Vagina (tissue), 2 donors: ENCODE results near the gene PDK2. TPM values are rescaled to one million over a fixed set of nuclear protein-coding genes. Genes with fewer than 3 reads are reported as not detected.

Experiments used
- DNase-seq, 2 donors: peaks; one replicate each; pipeline ENCODE4 v3.0.0-alpha.2; 2017; ENCODE audit errors: extremely low spot score in 2 of 2
- H3K27ac ChIP-seq: fragments of 200-600 bp; sonication (generic); one replicate; pipeline ENCODE4 v1.5.1; 2019
- H3K27me3 ChIP-seq: fragments of 200-600 bp; sonication (generic); one replicate; pipeline ENCODE4 v1.5.1; 2019
- H3K36me3 ChIP-seq, 2 donors: fragments of 200-600 bp; sonication (generic); one replicate each; pipeline ENCODE4 v1.5.1; 2017 to 2019
- H3K4me1 ChIP-seq: fragments of 200-600 bp; sonication (generic); one replicate; pipeline ENCODE4 v1.5.1; 2019
- H3K4me3 ChIP-seq, 2 donors: fragments of 200-600 bp; sonication (generic); 1 replicate in 1 of 2; 2 replicates in 1 of 2; pipeline ENCODE4 v1.5.1; 2016 to 2019
- H3K9me3 ChIP-seq: fragments of 200-600 bp; sonication (generic); one replicate; pipeline ENCODE4 v1.5.1; 2019
- POLR2A ChIP-seq, 2 donors: fragments of 450-650 bp; IDR thresholded peaks; one replicate each; pipeline ENCODE4 v1.6.1; 2017; ENCODE audit warnings: antibody characterized with exemption in 2 of 2, mild to moderate bottlenecking in 2 of 2, moderate library complexity in 2 of 2
- POLR2AphosphoS5 ChIP-seq, 2 donors: sonication (generic); formaldehyde crosslinking; IDR thresholded peaks; one replicate each; pipeline ENCODE4 v1.9.0; 2017; ENCODE audit warnings: antibody characterized with exemption in 2 of 2, mild to moderate bottlenecking in 2 of 2, low read depth in 1 of 2; ENCODE audit not compliant: insufficient read depth in 1 of 2
- intact Hi-C: fragments of 100-400 bp; cut with DNase I; formaldehyde crosslinking; loops from one replicate; pipeline ENCODE4 v1.15.1; 2023
- total RNA-seq: library from RNA; depleted of rRNA; stranded (reverse); fragments of >200 nt; gene quantifications from one replicate; pipeline ENCODE4 v1.2.3, GENCODE V29; 2016
- TF ChIP-seq, protein P1 (sequence below), 3 experiments: fragments of 450-650 bp in 2 of 3; fragments of 200-600 bp in 1 of 3; sonication (generic) in 1 of 3; IDR thresholded peaks; one replicate each; pipeline ENCODE4 v1.5.1; 2017 to 2019; ENCODE audit warnings: antibody characterized with exemption in 3 of 3, mild to moderate bottlenecking in 2 of 3, moderate library complexity in 2 of 3

The PDK2 gene
- total RNA-seq, 1 donor from 2014 or later = 44.4 TPM

DNA sequence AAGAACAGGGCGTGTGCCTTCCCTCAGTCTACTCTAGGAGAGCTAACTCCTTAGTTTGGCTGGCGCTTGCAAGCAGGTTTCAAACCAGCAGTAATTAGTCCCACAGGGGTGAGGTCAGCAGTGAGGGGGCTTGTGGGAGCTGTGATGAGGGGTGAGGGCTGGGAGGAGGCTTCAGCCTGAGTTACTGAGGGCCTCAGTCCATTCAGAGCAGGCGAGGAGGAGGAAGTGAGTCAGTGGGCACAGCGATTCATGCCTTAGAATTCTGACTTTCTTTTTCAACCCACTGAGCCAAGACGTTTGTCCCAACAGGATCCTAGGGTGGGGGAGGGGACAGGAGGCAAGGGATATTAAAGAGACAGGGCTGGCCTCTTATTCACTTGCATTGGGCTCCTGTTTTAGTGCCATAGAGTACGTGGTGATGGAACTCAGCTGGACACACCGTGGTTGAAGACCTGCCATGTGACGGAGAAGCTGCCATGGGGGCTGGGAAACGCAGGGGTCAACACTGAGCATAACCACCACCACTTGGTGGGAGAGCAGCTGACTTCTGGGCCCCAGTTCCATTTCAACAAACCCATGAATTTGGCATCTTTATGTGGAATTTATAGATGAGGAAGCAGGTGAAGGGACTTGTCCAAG is 47.5 kb upstream of the PDK2 start:
- Histone ChIP-seq H3K4me3 (no peak overlapping the region), H3K27me3 (no peaks in the 10 kb centered on the region), H3K36me3 (no peaks in the 10 kb centered on the region), H3K27ac (no peak overlapping the region), H3K9me3 (no peaks in the 10 kb centered on the region), H3K4me1 (peaks cover 28% of the 10 kb centered on the region)
- intact Hi-C loops = no loop called here
- DNase-seq = no peak
- TF ChIP-seq POLR2AphosphoS5 (IDR thresholded peaks at IDR 0.05; ENCODE audit: insufficient read depth in 1 of 2, low read depth in 1 of 2) = no peak

DNA sequence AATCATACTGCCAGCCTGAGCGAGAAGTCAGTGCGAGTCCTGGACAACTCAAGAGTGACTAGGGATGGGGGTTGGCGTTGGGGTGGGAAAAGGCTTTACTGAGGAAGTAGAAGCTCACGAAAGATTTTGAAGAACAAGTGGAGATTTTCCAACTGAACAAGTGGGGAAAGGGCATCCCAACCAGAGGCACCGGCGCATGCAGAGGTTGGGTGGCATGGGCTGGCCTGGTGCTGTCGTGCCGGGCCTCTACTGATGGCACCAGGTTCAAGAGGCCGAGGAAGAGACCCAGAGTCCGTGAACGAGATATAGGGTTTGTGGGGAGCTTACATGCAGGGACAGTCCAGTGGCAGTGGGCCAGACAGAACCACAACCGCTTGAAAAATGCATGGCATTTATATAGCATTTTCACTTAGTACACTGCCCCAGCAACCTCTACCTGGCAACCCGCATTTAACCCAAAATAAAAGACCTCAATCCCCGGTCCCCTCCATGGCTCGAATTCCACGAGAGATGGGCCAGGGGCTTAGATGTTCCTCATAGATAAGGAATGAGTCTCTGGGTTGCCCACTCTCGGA is 46.9 kb upstream of the PDK2 start:
- Histone ChIP-seq H3K27me3 (no peaks in the 10 kb centered on the region), H3K4me1 (peaks cover 33% of the 10 kb centered on the region), H3K36me3 (no peaks in the 10 kb centered on the region), H3K4me3 (no peak overlapping the region), H3K27ac (no peak overlapping the region), H3K9me3 (no peaks in the 10 kb centered on the region)
- intact Hi-C loops = no loop called here
- DNase-seq = no peak
- TF ChIP-seq, protein P1, sequence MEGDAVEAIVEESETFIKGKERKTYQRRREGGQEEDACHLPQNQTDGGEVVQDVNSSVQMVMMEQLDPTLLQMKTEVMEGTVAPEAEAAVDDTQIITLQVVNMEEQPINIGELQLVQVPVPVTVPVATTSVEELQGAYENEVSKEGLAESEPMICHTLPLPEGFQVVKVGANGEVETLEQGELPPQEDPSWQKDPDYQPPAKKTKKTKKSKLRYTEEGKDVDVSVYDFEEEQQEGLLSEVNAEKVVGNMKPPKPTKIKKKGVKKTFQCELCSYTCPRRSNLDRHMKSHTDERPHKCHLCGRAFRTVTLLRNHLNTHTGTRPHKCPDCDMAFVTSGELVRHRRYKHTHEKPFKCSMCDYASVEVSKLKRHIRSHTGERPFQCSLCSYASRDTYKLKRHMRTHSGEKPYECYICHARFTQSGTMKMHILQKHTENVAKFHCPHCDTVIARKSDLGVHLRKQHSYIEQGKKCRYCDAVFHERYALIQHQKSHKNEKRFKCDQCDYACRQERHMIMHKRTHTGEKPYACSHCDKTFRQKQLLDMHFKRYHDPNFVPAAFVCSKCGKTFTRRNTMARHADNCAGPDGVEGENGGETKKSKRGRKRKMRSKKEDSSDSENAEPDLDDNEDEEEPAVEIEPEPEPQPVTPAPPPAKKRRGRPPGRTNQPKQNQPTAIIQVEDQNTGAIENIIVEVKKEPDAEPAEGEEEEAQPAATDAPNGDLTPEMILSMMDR (IDR thresholded peaks at IDR 0.05) = no peak
- TF ChIP-seq POLR2AphosphoS5 (IDR thresholded peaks at IDR 0.05; ENCODE audit: insufficient read depth in 1 of 2, low read depth in 1 of 2) (no peak), POLR2A (IDR thresholded peaks at IDR 0.05) (no peak)

DNA sequence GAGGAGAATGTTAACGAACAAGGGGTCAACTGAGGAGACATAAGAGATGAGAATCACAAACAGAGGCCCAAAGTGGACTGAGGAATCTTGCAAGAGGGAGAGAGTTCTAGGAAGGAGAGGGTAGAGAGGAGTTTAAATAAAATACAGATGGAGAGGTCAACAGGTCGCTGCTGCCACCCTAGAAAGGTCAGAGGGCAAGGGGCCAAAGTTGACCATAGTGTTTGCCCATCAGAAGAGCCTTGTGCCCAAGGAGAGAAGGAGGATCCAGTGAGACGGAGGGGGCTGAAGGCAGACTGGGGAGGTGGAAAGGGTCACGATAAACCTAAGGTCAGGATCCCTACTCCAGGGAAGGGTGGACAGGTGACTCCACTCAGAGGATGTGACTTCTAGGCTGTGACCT is 46.2 kb upstream of the PDK2 start:
- Histone ChIP-seq H3K9me3 (no peaks in the 10 kb centered on the region), H3K27ac (no peak overlapping the region), H3K27me3 (no peaks in the 10 kb centered on the region), H3K36me3 (no peaks in the 10 kb centered on the region), H3K4me3 (no peak overlapping the region), H3K4me1 (peaks cover 32% of the 10 kb centered on the region)
- no peak for DNase-seq
- TF ChIP-seq, protein P1 (IDR thresholded peaks at IDR 0.05) = no peak
- TF ChIP-seq POLR2AphosphoS5 (IDR thresholded peaks at IDR 0.05; ENCODE audit: insufficient read depth in 1 of 2, low read depth in 1 of 2) = no peak
- TF ChIP-seq POLR2A (IDR thresholded peaks at IDR 0.05) = no peak
- intact Hi-C loops = no loop called here

DNA sequence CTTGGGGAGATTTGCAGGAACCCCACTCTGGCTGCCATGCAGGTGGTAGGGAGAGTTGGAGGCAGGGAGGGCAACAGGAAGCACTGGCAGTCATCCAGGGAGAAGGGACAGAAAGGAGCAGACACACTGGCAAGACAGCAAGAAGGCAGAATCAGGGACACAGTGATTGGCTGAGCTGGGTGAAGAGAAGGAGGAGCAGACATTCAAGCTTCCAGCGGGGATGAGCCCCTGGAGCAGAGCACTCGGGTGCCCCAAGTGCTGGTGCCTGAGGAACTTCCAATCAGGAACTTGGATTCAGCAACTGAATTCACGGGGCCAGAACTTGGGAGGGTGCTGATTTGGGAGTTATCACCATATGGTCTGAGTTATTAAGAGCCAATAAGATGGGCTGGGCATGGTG is 45.5 kb upstream of the PDK2 start:
- H3K4me3 ChIP-seq = no peak overlapping the region
- no peak for DNase-seq
- H3K36me3 ChIP-seq = no peaks in the 10 kb centered on the region
- no peaks in the 10 kb centered on the region for H3K9me3 ChIP-seq
- intact Hi-C loops = no loop called here
- H3K4me1 ChIP-seq = peaks cover 32% of the 10 kb centered on the region
- TF ChIP-seq, protein P1 (IDR thresholded peaks at IDR 0.05) = no peak
- no peak for TF ChIP-seq POLR2A (IDR thresholded peaks at IDR 0.05)
- no peak for TF ChIP-seq POLR2AphosphoS5 (IDR thresholded peaks at IDR 0.05; ENCODE audit: insufficient read depth in 1 of 2, low read depth in 1 of 2)
- no peaks in the 10 kb centered on the region for H3K27me3 ChIP-seq
- no peak overlapping the region for H3K27ac ChIP-seq

DNA sequence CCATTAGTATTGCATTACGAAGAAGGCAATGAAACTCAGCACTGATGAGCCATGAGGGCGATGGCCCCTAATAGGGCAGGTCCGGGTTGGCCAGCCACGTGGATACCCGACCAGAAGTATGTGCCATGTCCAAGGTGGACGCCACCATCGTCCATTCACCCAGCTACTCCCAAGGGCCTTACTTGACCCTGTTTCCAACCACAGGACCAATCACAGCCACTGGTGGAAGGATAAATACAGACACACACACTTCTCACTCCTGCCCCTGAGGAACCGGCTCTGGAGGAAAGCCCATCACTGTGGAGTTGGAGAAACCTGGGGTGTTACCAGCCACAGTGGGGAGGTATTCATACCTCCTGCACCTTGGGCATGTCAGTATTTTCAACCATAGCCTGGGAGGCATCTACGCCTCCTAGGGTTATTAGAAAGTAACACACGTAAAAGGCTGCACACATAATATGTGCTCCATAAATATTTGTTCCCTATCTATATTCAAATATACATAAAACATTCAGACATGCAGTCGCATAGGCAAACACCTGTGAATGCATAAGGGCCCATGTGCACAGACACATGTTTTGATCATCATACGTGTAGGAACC is 44.6 kb upstream of the PDK2 start:
- H3K4me1 ChIP-seq = peaks cover 38% of the 10 kb centered on the region
- no peaks in the 10 kb centered on the region for H3K36me3 ChIP-seq
- H3K9me3 ChIP-seq = no peaks in the 10 kb centered on the region
- H3K27ac ChIP-seq = no peak overlapping the region
- TF ChIP-seq, protein P1 (IDR thresholded peaks at IDR 0.05) = no peak
- no peak for TF ChIP-seq POLR2AphosphoS5 (IDR thresholded peaks at IDR 0.05; ENCODE audit: insufficient read depth in 1 of 2, low read depth in 1 of 2)
- no peak for TF ChIP-seq POLR2A (IDR thresholded peaks at IDR 0.05)
- no peak for DNase-seq
- intact Hi-C loops = no loop called here
- H3K27me3 ChIP-seq = no peaks in the 10 kb centered on the region
- H3K4me3 ChIP-seq = no peak overlapping the region
